GF-D8 (cell line): ENCODE measurements around the gene KTI12.
"Not testable (repeated sequence)": the region's sequence is repeated elsewhere in the genome, so short reads cannot be mapped to it uniquely, and the experiment has no call there.

ENCODE experiments used
- DNase-seq: peaks from one replicate; lab custom pipeline; 2025; lab: John Stamatoyannopoulos, UW

KTI12 gene

GRCh38 chr1:52033190-52034049 lies at the start of gene KTI12:
TSS of gene KTI12 (minus strand) at chr1:52033810. CDS start at chr1:52033761, 49 bp downstream.
- peak; percentile 72 for DNase-seq

- DNase-seq = no peak
Observed at GRCh38 chr1:52080014-52080415, 46.4 kb upstream of the KTI12 start.

DNA sequence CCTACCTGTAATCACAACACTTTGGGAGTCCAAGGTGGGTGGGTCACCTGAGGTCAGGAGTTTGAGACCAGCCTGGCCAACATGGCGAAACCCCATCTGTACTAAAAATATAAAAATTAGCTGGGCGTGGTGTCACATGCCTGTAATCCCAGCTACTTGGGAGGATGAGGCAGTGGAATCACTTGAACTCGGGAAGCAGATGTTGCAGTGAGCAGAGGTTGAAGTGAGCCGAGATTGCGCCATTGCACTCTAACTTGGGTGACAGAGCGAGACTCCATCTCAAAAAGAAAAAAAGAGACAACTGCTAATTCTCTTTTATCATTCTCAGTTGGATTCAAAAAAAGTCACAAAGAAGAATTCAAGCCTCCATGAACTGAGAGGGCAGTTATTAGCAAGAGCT lies 43.7 kb upstream of the KTI12 start:
- DNase-seq = not testable (repeated sequence)

- no peak for DNase-seq
Observed at GRCh38 chr1:52072291-52072690, 38.7 kb upstream of the KTI12 start.

- no peak for DNase-seq
Observed at GRCh38 chr1:52070704-52071103, 37.1 kb upstream of the KTI12 start.

GRCh38 chr1:52063192-52063591 lies 29.6 kb upstream of the KTI12 start:
- DNase-seq = no peak

DNA sequence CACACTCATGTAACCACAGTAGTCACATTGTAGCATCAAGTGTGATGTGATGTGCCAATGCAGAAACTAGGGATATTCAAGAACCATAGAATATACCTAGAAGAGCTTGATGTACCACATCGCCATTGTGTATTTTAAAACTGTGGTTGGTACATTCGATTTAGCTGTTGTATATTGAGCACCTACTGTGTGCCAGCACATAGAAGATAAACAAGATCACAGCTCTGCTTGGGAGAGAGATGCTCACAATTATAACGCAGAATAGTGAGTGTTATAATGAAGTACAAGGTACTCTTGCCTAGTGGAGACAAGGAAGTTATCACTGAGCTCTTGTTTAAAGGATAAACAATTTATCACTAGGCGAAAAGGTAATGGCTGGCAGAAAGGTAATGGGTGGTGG lies 27.2 kb upstream of the KTI12 start:
- DNase-seq = no peak

DNA sequence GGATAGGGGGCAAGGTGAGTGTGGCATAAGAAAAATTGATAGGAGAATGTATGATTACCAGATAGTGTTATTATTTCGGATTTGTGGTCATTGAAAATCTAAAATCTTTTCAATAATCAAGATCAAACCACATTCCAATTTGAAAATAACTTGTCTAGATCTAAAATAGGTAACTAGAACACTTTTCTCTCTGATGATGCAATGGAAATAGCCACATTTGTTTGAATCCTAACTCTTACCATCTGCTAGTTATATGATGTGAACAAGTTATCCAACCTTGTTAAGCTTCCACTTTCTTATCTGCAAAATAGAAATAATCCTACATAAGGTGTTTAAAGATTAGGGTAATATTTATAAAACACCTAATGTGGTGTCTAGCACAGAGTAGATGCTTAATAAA lies 26.3 kb upstream of the KTI12 start:
- DNase-seq = no peak

GRCh38 chr1:52059321-52059720 lies 25.7 kb upstream of the KTI12 start:
- no peak for DNase-seq

GRCh38 chr1:52057876-52058415 lies 24.3 kb upstream of the KTI12 start:
- no peak for DNase-seq

DNA sequence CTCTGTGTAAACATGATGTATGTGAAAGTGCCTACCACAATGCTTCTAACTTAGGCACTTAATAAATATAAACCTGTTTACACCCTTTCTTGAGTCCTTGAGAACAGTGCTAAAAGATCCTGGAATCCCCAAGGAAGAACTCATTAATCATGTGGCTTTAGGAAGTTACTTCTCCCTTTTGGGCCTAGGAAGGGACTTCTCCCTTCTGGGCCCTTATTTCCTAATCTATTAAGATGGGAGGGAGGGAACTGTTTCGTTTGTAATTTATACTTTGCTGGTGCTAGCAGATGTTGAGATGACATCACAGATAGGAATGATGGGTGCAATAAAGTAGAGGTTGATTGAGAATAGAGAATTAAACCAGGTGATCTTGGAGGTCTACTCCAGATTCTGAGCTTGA lies 23.6 kb upstream of the KTI12 start:
- DNase-seq = no peak

DNA sequence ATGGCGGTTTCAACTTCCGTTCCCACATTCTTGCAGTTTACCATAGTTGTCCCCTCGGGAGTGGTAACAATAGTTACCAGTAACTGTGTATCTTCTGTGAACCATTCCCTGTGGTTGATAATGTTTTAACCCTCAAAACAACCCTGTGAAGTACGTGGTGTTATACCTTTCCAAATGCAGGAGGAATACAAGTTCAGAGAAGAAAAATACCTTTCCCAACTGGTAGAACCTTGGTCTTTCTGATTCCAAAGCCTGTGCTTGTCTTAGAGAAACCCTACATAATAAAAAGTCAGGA lies 23.3 kb upstream of the KTI12 start:
- DNase-seq = peak; percentile 59

- peak; percentile 79 for DNase-seq
Observed at GRCh38 chr1:52056163-52056936, 22.7 kb upstream of the KTI12 start, which contains the start of gene BTF3L4. TSS of gene BTF3L4 (plus strand) at chr1:52056295. CDS start at chr1:52059848, 3,553 bp downstream.

DNA sequence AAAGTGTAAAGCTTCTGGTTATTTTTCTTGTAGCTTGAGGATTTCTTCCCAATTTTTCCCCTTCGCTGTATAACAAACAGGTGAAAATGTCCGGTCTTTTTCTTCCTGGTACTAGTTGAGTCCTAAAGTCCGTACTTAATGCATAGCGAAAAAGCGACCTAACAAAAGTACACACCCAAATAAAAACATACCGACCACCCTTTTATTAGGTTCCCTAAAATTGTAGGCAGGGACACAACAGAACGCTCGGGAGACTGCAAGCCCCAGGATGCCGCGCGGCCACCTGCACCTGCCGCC lies 22.2 kb upstream of the KTI12 start:
- DNase-seq = no peak

DNA sequence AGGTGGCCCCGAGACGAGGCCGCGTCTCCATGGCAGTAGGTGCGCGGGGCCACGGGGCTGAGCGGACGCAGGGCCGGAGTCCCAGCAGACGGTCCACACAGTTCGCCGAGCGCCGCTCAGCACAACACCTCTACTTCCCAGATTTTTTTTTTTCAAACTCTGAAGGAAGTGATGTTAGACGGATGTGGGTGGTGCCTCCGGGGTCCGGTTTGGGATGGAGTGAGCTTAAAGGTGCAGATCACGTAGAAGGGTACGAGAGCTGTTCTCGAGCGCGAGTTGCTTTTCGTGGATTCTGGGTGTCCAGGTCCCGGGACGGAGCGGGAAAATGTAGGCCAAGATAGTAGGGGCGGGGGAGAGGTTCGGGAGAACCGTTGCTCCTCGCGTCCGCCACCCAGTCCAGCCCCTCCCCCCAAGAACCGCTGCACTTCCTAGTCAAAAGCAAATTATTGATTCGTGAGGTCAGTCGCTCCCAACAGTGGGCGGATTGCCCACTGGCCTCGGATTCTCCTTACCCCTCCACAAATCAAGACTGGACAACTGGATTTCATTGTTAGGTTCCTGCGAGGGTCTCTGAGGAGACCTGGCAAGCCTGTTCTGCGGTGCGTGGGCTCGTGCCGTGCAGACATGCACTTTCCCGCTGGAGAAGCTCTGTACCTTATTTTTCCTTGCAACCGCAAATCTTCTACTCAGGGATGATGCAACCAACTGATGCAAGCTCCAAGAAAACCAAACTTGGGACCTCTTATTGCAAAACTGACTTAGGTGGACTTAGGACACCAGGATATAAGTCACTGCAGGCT lies 21.7 kb upstream of the KTI12 start, which contains the start of gene TXNDC12:
TSS of gene TXNDC12 (minus strand) at position 126 of the 800 bp plus-strand sequence. CDS start at position 31, 95 bp downstream.
- peak; percentile 92 for DNase-seq

DNA sequence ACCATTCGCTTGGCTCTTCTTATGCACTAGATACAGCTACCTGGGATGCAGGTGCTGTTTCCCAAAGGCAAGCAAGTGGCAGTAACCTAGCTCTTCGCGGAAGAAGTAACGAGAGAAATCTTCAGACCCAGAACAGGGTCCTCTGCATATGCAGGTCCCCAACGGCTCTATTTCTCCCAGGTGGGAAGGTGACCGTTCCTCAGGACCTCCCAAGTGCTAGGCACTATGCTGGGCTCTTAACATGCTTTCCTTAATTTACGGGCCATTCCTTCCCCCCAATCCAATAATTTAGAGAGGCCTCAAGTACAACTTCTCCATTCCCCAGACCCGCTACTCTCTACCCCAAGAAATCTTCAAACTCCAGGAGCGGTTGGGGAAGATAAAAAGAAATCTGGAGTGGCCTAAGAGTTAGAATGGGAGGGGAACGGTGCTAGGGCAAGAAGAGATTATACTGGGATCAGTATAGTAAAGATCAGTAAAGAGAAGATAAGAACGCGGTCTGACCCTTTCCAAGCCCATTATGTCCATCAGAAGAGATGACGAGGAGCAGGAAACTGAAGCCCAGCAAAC lies 21.0 kb upstream of the KTI12 start:
- no peak for DNase-seq

- DNase-seq = no peak
Observed at GRCh38 chr1:52053862-52054261, 20.3 kb upstream of the KTI12 start.

DNA sequence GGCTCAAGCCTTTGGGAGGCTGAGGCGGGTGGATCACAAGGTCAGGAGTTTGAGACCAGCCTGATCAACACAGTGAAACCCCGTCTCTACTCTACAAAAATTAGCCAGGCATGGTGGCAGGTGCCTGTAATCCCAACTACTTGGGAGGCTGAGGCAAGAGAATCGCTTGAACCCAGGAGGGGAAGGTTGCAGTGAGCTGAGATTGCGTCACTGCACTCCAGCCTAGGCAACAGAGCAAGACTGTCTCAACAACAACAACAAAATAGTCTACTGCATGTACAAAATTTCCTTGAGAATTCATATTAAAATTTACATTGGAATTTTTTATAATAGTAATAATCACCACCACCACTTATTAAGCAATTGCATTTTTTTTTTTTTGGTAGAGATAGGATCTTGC lies 15.7 kb upstream of the KTI12 start:
- DNase-seq = not testable (repeated sequence)

DNA sequence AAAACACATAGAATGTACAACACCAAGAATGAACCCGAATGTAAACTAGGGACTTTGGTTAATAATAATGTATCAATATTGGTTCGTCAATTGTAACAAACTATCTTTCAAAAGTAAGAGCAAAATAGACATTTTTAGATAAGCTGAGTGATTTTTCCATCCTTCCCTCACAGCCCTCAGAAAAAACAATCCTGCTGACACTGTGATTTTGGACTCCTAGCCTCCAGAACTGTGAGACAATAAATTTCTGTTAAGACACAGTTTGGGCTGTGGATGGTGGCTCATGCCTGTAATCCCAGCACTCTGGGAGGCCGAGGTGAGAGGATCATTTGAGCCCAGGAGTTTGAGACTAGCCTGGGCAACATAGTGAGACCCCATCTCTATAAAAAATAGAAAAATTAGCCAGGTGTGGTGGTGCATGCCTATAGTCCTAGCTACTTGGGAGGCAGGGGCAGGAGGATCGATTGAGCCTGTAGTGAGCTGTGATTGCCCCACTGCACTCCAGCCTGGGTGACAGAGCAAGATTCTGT lies 12.1 kb upstream of the KTI12 start:
- DNase-seq = not testable (repeated sequence)

DNA sequence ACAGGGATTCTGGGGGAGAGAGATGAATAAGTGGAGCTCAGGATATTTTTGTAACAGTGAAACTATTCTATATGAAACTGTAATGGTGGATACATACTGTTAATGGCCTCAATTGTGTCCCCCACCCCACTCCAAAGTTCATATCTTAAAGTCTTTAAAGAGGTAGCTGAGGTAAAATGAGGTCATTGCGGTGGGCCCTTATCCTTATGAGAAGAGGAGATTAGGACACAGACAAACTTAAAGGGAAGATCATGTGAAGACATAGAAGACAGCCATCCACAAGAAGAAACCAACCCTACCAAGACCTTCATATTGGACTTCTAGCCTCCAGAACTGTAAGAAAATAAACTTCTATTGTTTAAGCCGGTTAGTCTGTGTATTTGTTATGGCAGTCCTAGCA lies 11.6 kb upstream of the KTI12 start:
- no peak for DNase-seq

DNA sequence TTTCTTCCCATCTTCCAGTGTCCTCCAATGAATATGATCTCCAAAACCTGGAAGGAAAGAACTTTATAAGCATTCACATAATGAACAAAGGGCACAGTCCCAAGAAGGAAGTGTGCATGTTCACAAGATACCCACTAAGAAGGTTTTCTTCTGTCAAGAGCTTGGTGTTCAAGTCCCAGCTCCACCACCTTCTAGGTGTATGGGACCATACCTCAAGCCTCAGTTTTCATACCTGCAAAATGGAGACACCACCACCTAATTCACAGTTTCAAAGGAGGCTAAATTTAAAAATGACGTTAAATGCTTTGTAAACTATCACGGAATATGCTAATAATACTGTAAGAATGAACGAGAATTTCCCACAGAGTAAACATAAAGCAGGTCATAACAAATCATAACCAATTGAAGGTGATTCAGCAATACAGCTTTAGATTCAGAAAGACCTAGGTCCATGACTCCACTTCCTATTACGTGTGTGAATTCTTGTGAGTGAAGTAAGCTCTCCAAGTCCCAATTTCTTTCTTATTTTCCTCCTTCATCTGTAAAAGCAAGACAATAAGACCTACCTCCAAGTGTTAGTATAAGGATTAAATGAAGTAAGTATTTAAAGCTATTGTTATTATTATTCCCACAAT lies 8.1 kb upstream of the KTI12 start:
- no peak for DNase-seq
